Spleen (tissue), 7 donors: ENCODE data around the gene OR7G1.

Experiments used
- CTCF ChIP-seq, 11 experiments: fragments of 200-600 bp in 7 of 11; fragments of 450-650 bp in 4 of 11; sonication (generic) in 4 of 11; IDR thresholded peaks in 8 of 11; conservative IDR thresholded peaks in 3 of 11; 1 replicate in 7 of 11; 2 replicates in 4 of 11; pipeline versions ENCODE4 v1.4.0 to v1.8.0; 2016 to 2021; ENCODE audit warnings: antibody characterized with exemption in 11 of 11, inconsistent platforms in 4 of 11, mild to moderate bottlenecking in 1 of 11
- POLR2A ChIP-seq, 3 donors: fragments of 450-650 bp; IDR thresholded peaks; one replicate each; pipeline ENCODE4 v1.5.1; 2017; ENCODE audit warnings: antibody characterized with exemption in 3 of 3, mild to moderate bottlenecking in 1 of 3
- POLR2AphosphoS5 ChIP-seq, 3 donors: sonication (generic); formaldehyde crosslinking; IDR thresholded peaks; one replicate each; pipeline ENCODE4 v1.5.1; 2017; ENCODE audit warnings: antibody characterized with exemption in 3 of 3
- donor health status: DM: no; HTN: no; CAD: no; lungs with moderate emphysema.
- donor health status: DM: no; HTN: no; CAD: no.
- donor health status: DM: no; HTN: no; CAD: no.

- TF ChIP-seq CTCF (IDR thresholded peaks at IDR 0.05 in 8 of 11, conservative IDR thresholded peaks at IDR 0.05 in 3 of 11): no peak
- TF ChIP-seq POLR2AphosphoS5 (IDR thresholded peaks at IDR 0.05): no peak
- TF ChIP-seq POLR2A (IDR thresholded peaks at IDR 0.05): no peak
Observed at GRCh38 chr19:9150650-9151049, 35.1 kb upstream of the OR7G1 start.
